ENCODE data around the gene GOLGA3. TPM values are rescaled to one million over a fixed set of nuclear protein-coding genes. Genes with fewer than 3 reads are reported as not detected.
"Not testable (repeated sequence)": the region's sequence is repeated elsewhere in the genome, so short reads cannot be mapped to it uniquely, and the experiment has no call there.

Gene GOLGA3
- total RNA-seq, 2 donors from 2014 or later = 81.4 to 88.6 TPM

GRCh38 chr12:132827763-132828703 is 636 bp downstream of the GOLGA3 start:
- DNase-seq = peak; percentile 71 to 79
- peak; percentile 70 for ATAC-seq
- intact Hi-C loops (cut with DNase I, micrococcal nuclease) = no loop called here

GRCh38 chr12:132825861-132826260 is 2.8 kb downstream of the GOLGA3 start:
- ATAC-seq (no peak), DNase-seq (no peak)
- intact Hi-C loops (cut with DNase I, micrococcal nuclease) = no loop called here

- no peak for DNase-seq
- no peak for ATAC-seq
- intact Hi-C loops (cut with DNase I, micrococcal nuclease) = no loop called here
These were observed 3.6 kb downstream of the GOLGA3 start for GRCh38 chr12:132825089-132825488.

GRCh38 chr12:132824053-132824452 is 4.6 kb downstream of the GOLGA3 start:
- ATAC-seq (peak; percentile 23), DNase-seq (no peak)
- intact Hi-C loops (cut with DNase I, micrococcal nuclease) = no loop called here

GRCh38 chr12:132818562-132818961 is 10.1 kb downstream of the GOLGA3 start:
- no peak for ATAC-seq
- intact Hi-C loops (cut with DNase I, micrococcal nuclease) = no loop called here

GRCh38 chr12:132814232-132814631 is 14.4 kb downstream of the GOLGA3 start:
- ATAC-seq = no peak
- intact Hi-C loops (cut with DNase I, micrococcal nuclease) = no loop called here
- no peak for DNase-seq

More at GRCh38 chr12:132818562-132818961, 10.1 kb downstream of the GOLGA3 start:
- no peak for DNase-seq

- ATAC-seq (no peak), DNase-seq (no peak)
- intact Hi-C loops (cut with DNase I, micrococcal nuclease) = no loop called here
These were observed 15.2 kb downstream of the GOLGA3 start for GRCh38 chr12:132813443-132813842.

- intact Hi-C loops (cut with DNase I, micrococcal nuclease) = no loop called here
- DNase-seq (no peak), ATAC-seq (no peak)
These were observed 15.9 kb downstream of the GOLGA3 start for GRCh38 chr12:132812631-132813305.

- ATAC-seq; intact Hi-C loops (cut with DNase I, micrococcal nuclease): not testable (repeated sequence)
- DNase-seq = peak in 1 of 2 donors; percentile 30
These were observed 19.3 kb downstream of the GOLGA3 start for GRCh38 chr12:132809391-132809790.

- intact Hi-C loops (cut with DNase I, micrococcal nuclease) = no loop called here
- DNase-seq (no peak), ATAC-seq (no peak)
These were observed 21.2 kb downstream of the GOLGA3 start for GRCh38 chr12:132807295-132808092.

- intact Hi-C loops (cut with DNase I, micrococcal nuclease) = no loop called here
- ATAC-seq = no peak
- DNase-seq = no peak
These were observed 21.8 kb downstream of the GOLGA3 start for GRCh38 chr12:132806857-132807256.

- peak; percentile 97 for ATAC-seq
- intact Hi-C loops (cut with DNase I, micrococcal nuclease) = no loop called here
- DNase-seq = peak; percentile 69 to 79
These were observed 24.2 kb downstream of the GOLGA3 start for GRCh38 chr12:132804426-132804861.

GRCh38 chr12:132803888-132804287 is 24.8 kb downstream of the GOLGA3 start:
- ATAC-seq = no peak
- DNase-seq = no peak
- intact Hi-C loops (cut with DNase I, micrococcal nuclease) = no loop called here

- ATAC-seq = no peak
- DNase-seq = no peak
- intact Hi-C loops (cut with DNase I, micrococcal nuclease) = no loop called here
These were observed 25.5 kb downstream of the GOLGA3 start for GRCh38 chr12:132803125-132803524.

GRCh38 chr12:132801741-132802140 is 26.9 kb downstream of the GOLGA3 start:
- intact Hi-C loops (cut with DNase I, micrococcal nuclease) = no loop called here
- no peak for ATAC-seq
- DNase-seq = no peak

GRCh38 chr12:132798836-132799235 is 29.8 kb downstream of the GOLGA3 start:
- no peak for DNase-seq
- intact Hi-C loops (cut with DNase I, micrococcal nuclease) = no loop called here
- no peak for ATAC-seq

GRCh38 chr12:132797820-132798570 is 30.7 kb downstream of the GOLGA3 start:
- no peak for ATAC-seq
- intact Hi-C loops (cut with DNase I, micrococcal nuclease) = no loop called here

GRCh38 chr12:132795847-132796246 is 32.8 kb downstream of the GOLGA3 start:
- intact Hi-C loops (cut with DNase I, micrococcal nuclease) = no loop called here
- DNase-seq = no peak
- no peak for ATAC-seq

More at GRCh38 chr12:132797820-132798570, 30.7 kb downstream of the GOLGA3 start:
- no peak for DNase-seq
